GM23338 (cell line): ENCODE measurements around the gene SHISAL1. TPM values are rescaled to one million over a fixed set of nuclear protein-coding genes. Genes with fewer than 3 reads are reported as not detected.

Source experiments
- ATAC-seq: fragments of 200-7000 bp; cut with Tn5 transposase; 3 replicates; pipeline ENCODE4 v1.9.1; 2020
- DNase-seq: peaks from one replicate; pipeline ENCODE4 v3.0.0-alpha.2; 2015; ENCODE audit warnings: low spot score
- H2AFZ ChIP-seq: fragments of 200-600 bp; sonication (generic); 2 replicates; pipeline ENCODE4 v1.8.0; 2016; ENCODE audit warnings: antibody characterized with exemption, mild to moderate bottlenecking, moderate library complexity
- H3F3A ChIP-seq: fragments of 200-600 bp; sonication (generic); replicated peaks from 2 replicates; pipeline ENCODE4 v1.8.0; 2017; ENCODE audit warnings: antibody characterized with exemption, mixed run types, low read depth
- H3K27ac ChIP-seq: fragments of 200-600 bp; sonication (generic); 2 replicates; pipeline ENCODE4 v1.6.1; 2016; ENCODE audit warnings: low read depth
- H3K27me3 ChIP-seq: fragments of 200-600 bp; sonication (generic); 2 replicates; pipeline ENCODE4 v1.8.0; 2016; ENCODE audit warnings: mild to moderate bottlenecking, mixed run types, moderate library complexity; ENCODE audit not compliant: insufficient read depth
- H3K36me3 ChIP-seq: fragments of 200-600 bp; sonication (generic); 2 replicates; pipeline ENCODE4 v1.8.0; 2016; ENCODE audit warnings: mild to moderate bottlenecking; ENCODE audit not compliant: insufficient read depth
- H3K4me1 ChIP-seq: fragments of 200-600 bp; sonication (generic); 2 replicates; pipeline ENCODE4 v1.8.0; 2016; ENCODE audit warnings: mild to moderate bottlenecking, moderate library complexity; ENCODE audit not compliant: insufficient read depth
- H3K4me2 ChIP-seq: fragments of 200-600 bp; sonication (generic); 2 replicates; pipeline ENCODE4 v1.7.1; 2017; ENCODE audit warnings: mixed run types
- H3K4me3 ChIP-seq: fragments of 200-600 bp; sonication (generic); 2 replicates; pipeline ENCODE4 v1.6.1; 2016; ENCODE audit warnings: mixed run types
- H3K79me2 ChIP-seq: fragments of 200-600 bp; sonication (generic); replicated peaks from 2 replicates; pipeline ENCODE4 v1.8.0; 2017; ENCODE audit warnings: mild to moderate bottlenecking; ENCODE audit not compliant: insufficient read depth
- H3K9me2 ChIP-seq: fragments of 200-600 bp; sonication (generic); 2 replicates; pipeline ENCODE4 v1.8.0; 2017; ENCODE audit not compliant: insufficient read depth
- H4K20me1 ChIP-seq: fragments of 200-600 bp; sonication (generic); replicated peaks from 2 replicates; pipeline ENCODE4 v1.8.0; 2017; ENCODE audit warnings: mild to moderate bottlenecking; ENCODE audit not compliant: insufficient read depth
- H3K27ac Mint-ChIP-seq: 2 replicates; pipeline ENCODE4 v1.8.0; 2020; ENCODE audit warnings: inconsistent platforms, mild to moderate bottlenecking, moderate library complexity, mixed read lengths
- H3K27me3 Mint-ChIP-seq: 3 replicates; pipeline ENCODE4 v1.8.0; 2022; ENCODE audit warnings: low read depth, mild to moderate bottlenecking, moderate library complexity, mixed read lengths, inconsistent platforms; ENCODE audit not compliant: insufficient read depth, poor library complexity
- H3K36me3 Mint-ChIP-seq: 3 replicates; pipeline ENCODE4 v1.8.0; 2021; ENCODE audit warnings: low read depth, mild to moderate bottlenecking, inconsistent platforms, moderate library complexity, mixed read lengths
- H3K4me1 Mint-ChIP-seq: 3 replicates; pipeline ENCODE4 v1.8.0; 2020; ENCODE audit warnings: mild to moderate bottlenecking, inconsistent platforms, mixed read lengths
- H3K4me3 Mint-ChIP-seq: 3 replicates; pipeline ENCODE4 v1.8.0; 2021; ENCODE audit warnings: moderate library complexity, mild to moderate bottlenecking, inconsistent platforms, mixed read lengths
- H3K9me3 Mint-ChIP-seq: 3 replicates; pipeline ENCODE4 v1.8.0; 2020; ENCODE audit warnings: moderate library complexity, mild to moderate bottlenecking, inconsistent platforms, mixed read lengths
- CREB1 ChIP-seq: fragments of 250-450 bp; sonication (Bioruptor Pico); IDR thresholded peaks from 2 replicates; pipeline ENCODE4 v1.5.0; 2020; ENCODE audit warnings: low read depth, mild to moderate bottlenecking, moderate library complexity
- CTCF ChIP-seq, 2 experiments: fragments of 200-600 bp in 1 of 2; sonication (generic) in 1 of 2; conservative IDR thresholded peaks; 2 replicates each; pipeline versions ENCODE4 v1.5.1 to v1.6.1; 2016 to 2017; ENCODE audit warnings: antibody characterized with exemption in 2 of 2, low read depth in 2 of 2, mild to moderate bottlenecking in 2 of 2, moderate library complexity in 1 of 2
- ETS1 ChIP-seq: IDR thresholded peaks from 2 replicates; pipeline ENCODE4 v1.6.1; 2016; ENCODE audit warnings: antibody characterized with exemption
- EZH2 ChIP-seq: fragments of 200-600 bp; sonication (generic); IDR thresholded peaks from one replicate; pipeline ENCODE4 v1.8.0; 2017; ENCODE audit warnings: antibody characterized with exemption, mild to moderate bottlenecking, low read depth; ENCODE audit not compliant: unreplicated experiment
- EZH2phosphoT487 ChIP-seq: fragments of 200-600 bp; sonication (generic); IDR thresholded peaks from one replicate; pipeline ENCODE4 v1.8.1; 2018; ENCODE audit warnings: antibody characterized with exemption; ENCODE audit not compliant: unreplicated experiment
- JUNB ChIP-seq: IDR thresholded peaks from one replicate; pipeline ENCODE4 v1.6.1; 2016; ENCODE audit warnings: antibody characterized with exemption; ENCODE audit not compliant: unreplicated experiment
- NANOG ChIP-seq: IDR thresholded peaks from 2 replicates; pipeline ENCODE4 v1.6.1; 2016; ENCODE audit warnings: antibody characterized with exemption, borderline replicate concordance
- POLR2AphosphoS5 ChIP-seq: IDR thresholded peaks from 2 replicates; pipeline ENCODE4 v1.6.1; 2016; ENCODE audit warnings: antibody characterized with exemption, low read depth
- REST ChIP-seq: IDR thresholded peaks from one replicate; pipeline ENCODE4 v1.6.1; 2018; ENCODE audit warnings: antibody characterized with exemption; ENCODE audit not compliant: unreplicated experiment
- STAT1 ChIP-seq: IDR thresholded peaks from one replicate; pipeline ENCODE4 v1.6.1; 2016; ENCODE audit warnings: antibody characterized with exemption; ENCODE audit not compliant: unreplicated experiment
- ZNF114 ChIP-seq: fragments of 250-450 bp; sonication (Bioruptor Pico); IDR thresholded peaks from 2 replicates; pipeline ENCODE4 v1.5.0; 2020; ENCODE audit warnings: mild to moderate bottlenecking, moderate library complexity
- ZNF331 ChIP-seq: fragments of 250-450 bp; sonication (Bioruptor Pico); IDR thresholded peaks from 2 replicates; pipeline ENCODE4 v1.5.0; 2020; ENCODE audit warnings: low read depth, mild to moderate bottlenecking, moderate library complexity
- ZNF462 ChIP-seq: fragments of 250-450 bp; sonication (Bioruptor Pico); IDR thresholded peaks from 2 replicates; pipeline ENCODE4 v1.5.0; 2020; ENCODE audit warnings: mild to moderate bottlenecking, moderate library complexity
- polyA plus RNA-seq: library from polyadenylated mRNA; unstranded; fragments of >200 nt; fragmentation: Nextera tagmentation; extraction: Ambion mirVana; gene quantifications from 2 replicates; pipeline ENCODE4 v1.2.1, GENCODE V29; 2016
- total RNA-seq: library from RNA; depleted of rRNA; stranded (reverse); fragments of >200 nt; shearing (Covaris generic); gene quantifications from 2 replicates; pipeline ENCODE4 v1.2.3, GENCODE V29; 2014

The SHISAL1 gene
- total and polyA plus RNA-seq, 2 experiments from 2014 or later: 0.71 to 3.4 TPM

- Mint-ChIP-seq H3K4me1 (peaks cover 12% of the 10 kb centered on the region), H3K27ac (no peak overlapping the region), H3K36me3 (no peaks in the 10 kb centered on the region; the same call in 2 of the 3 replicates), H3K27me3 (peaks cover 5% of the 10 kb centered on the region), H3K9me3 (no peaks in the 10 kb centered on the region), H3K4me3 (no peak overlapping the region)
- no peaks in the 10 kb centered on the region for H3K9me2 ChIP-seq
- ATAC-seq: no peak
- no peaks in the 10 kb centered on the region for H3K27me3 ChIP-seq
- no peak overlapping the region for H2AFZ ChIP-seq
- 0 out of 2 replicates have a peak, but pooled peaks cover 6% of the 10 kb centered on the region for H3F3A ChIP-seq
- H3K36me3 ChIP-seq: no peaks in the 10 kb centered on the region
- TF ChIP-seq ZNF462 (CRISPR knock-in tag): no peak
- TF ChIP-seq EZH2phosphoT487: no peak
- TF ChIP-seq REST: no peak
- TF ChIP-seq CREB1 (CRISPR knock-in tag): no peak
- TF ChIP-seq CTCF (conservative IDR thresholded peaks at IDR 0.05; ENCODE audit: low read depth in 2 of 2): no peak
- TF ChIP-seq ZNF114 (CRISPR knock-in tag): no peak
- no peak for TF ChIP-seq POLR2AphosphoS5
- no peak for TF ChIP-seq NANOG
- TF ChIP-seq JUNB: no peak
- no peak for TF ChIP-seq EZH2
- no peak for TF ChIP-seq ZNF331 (CRISPR knock-in tag)
- no peak for TF ChIP-seq STAT1
- no peak for TF ChIP-seq ETS1
- H4K20me1 ChIP-seq: no peaks in the 10 kb centered on the region
- peaks cover 3% of the 10 kb centered on the region; the same call in 1 of the 2 replicates for H3K4me1 ChIP-seq
- H3K79me2 ChIP-seq: no peaks in the 10 kb centered on the region
- H3K4me3 ChIP-seq: no peak overlapping the region
- no peak for DNase-seq
- no peak overlapping the region for H3K27ac ChIP-seq
- H3K4me2 ChIP-seq: no peak overlapping the region
These were observed 27.8 kb upstream of the SHISAL1 start for GRCh38 chr22:44340271-44341239.
